ENCODE measurements around the gene MYO3B. TPM values are rescaled to one million over a fixed set of nuclear protein-coding genes. Genes with fewer than 3 reads are reported as not detected.
A peak's percentile ranks its signal among the peaks of the same experiment; 100 is the strongest.

The MYO3B gene, protein sequence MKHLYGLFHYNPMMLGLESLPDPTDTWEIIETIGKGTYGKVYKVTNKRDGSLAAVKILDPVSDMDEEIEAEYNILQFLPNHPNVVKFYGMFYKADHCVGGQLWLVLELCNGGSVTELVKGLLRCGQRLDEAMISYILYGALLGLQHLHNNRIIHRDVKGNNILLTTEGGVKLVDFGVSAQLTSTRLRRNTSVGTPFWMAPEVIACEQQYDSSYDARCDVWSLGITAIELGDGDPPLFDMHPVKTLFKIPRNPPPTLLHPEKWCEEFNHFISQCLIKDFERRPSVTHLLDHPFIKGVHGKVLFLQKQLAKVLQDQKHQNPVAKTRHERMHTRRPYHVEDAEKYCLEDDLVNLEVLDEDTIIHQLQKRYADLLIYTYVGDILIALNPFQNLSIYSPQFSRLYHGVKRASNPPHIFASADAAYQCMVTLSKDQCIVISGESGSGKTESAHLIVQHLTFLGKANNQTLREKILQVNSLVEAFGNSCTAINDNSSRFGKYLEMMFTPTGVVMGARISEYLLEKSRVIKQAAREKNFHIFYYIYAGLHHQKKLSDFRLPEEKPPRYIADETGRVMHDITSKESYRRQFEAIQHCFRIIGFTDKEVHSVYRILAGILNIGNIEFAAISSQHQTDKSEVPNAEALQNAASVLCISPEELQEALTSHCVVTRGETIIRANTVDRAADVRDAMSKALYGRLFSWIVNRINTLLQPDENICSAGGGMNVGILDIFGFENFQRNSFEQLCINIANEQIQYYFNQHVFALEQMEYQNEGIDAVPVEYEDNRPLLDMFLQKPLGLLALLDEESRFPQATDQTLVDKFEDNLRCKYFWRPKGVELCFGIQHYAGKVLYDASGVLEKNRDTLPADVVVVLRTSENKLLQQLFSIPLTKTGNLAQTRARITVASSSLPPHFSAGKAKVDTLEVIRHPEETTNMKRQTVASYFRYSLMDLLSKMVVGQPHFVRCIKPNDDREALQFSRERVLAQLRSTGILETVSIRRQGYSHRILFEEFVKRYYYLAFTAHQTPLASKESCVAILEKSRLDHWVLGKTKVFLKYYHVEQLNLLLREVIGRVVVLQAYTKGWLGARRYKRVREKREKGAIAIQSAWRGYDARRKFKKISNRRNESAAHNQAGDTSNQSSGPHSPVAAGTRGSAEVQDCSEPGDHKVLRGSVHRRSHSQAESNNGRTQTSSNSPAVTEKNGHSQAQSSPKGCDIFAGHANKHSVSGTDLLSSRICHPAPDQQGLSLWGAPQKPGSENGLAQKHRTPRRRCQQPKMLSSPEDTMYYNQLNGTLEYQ (N-terminal part only)
- 3.1 to 7.6 TPM (median 4.4 TPM) in 3 replicates for polyA plus RNA-seq
- polyA plus RNA-seq (2011; ENCODE audit: low read depth), result 1.5 TPM
- 2.9 and 4.8 TPM in 2 replicates for polyA plus RNA-seq (2011; cell fraction: cytosol; rRNA removed)
- 7.7 and 8.6 TPM in 2 replicates for polyA plus RNA-seq (2011; cell fraction: nucleus; rRNA removed)
- polyA plus RNA-seq (2012; ENCODE audit: low replicate concordance), result 2.4 and 2.5 TPM in 2 replicates
- 2.1 to 17.5 TPM (median 16.9 TPM) in 3 replicates for polyA minus RNA-seq
- 4.4 TPM for polyA minus RNA-seq (2011; cell fraction: cytosol; rRNA and poly(A)+ RNA removed)
- 15.6 and 36.9 TPM in 2 replicates for polyA minus RNA-seq (2011; cell fraction: nucleus; rRNA and poly(A)+ RNA removed)

- DNase-seq (ENCODE audit: low read depth, low spot score), result no peak
- Histone ChIP-seq H3K27ac (ENCODE audit: control insufficient read depth, insufficient read depth, low read length) (no peak within 1 kb of the TSS), H3K9me1 (ENCODE audit: control insufficient read depth, extremely low read depth, insufficient read depth, low read length) (no peaks in the 10 kb centered on the region), H3K79me2 (ENCODE audit: control insufficient read depth, insufficient read depth, low read length) (no peaks in the 10 kb centered on the region), H3K4me2 (ENCODE audit: control insufficient read depth, extremely low read depth, insufficient read depth, low read depth, low read length) (peak within 1 kb of the TSS; percentile 1), H3K27me3 (ENCODE audit: control insufficient read depth, extremely low read depth, insufficient read depth, low read length) (no peaks in the 10 kb centered on the region), H3K4me1 (ENCODE audit: control insufficient read depth, extremely low read depth, insufficient read depth, low read length) (peaks cover 23% of the 10 kb centered on the region), H2AFZ (ENCODE audit: control insufficient read depth, low read length) (no peak within 1 kb of the TSS), H3K36me3 (ENCODE audit: control insufficient read depth in 2 of 2, extremely low read depth in 1 of 2, insufficient read depth in 2 of 2, low read length in 2 of 2) (no peaks in the 10 kb centered on the region), H3K4me3 (ENCODE audit: control insufficient read depth in 2 of 3, extremely low read depth in 1 of 3, insufficient read depth in 2 of 3, low read depth in 1 of 3, low read length in 3 of 3) (no peak within 1 kb of the TSS), H4K20me1 (ENCODE audit: control insufficient read depth, extremely low read depth, insufficient read depth, low read length) (no peaks in the 10 kb centered on the region), H3K9ac (ENCODE audit: control insufficient read depth, extremely low read depth, insufficient read depth, low read length) (no peak within 1 kb of the TSS), H3K9me3 (ENCODE audit: control insufficient read depth, low read depth, low read length) (no peaks in the 10 kb centered on the region)
- dilution Hi-C loops (cut with MboI; ENCODE audit: extremely low pct_ligation_motif_present, low sequenced_read_pairs), result no loop called here
- TF ChIP-seq, protein P1, sequence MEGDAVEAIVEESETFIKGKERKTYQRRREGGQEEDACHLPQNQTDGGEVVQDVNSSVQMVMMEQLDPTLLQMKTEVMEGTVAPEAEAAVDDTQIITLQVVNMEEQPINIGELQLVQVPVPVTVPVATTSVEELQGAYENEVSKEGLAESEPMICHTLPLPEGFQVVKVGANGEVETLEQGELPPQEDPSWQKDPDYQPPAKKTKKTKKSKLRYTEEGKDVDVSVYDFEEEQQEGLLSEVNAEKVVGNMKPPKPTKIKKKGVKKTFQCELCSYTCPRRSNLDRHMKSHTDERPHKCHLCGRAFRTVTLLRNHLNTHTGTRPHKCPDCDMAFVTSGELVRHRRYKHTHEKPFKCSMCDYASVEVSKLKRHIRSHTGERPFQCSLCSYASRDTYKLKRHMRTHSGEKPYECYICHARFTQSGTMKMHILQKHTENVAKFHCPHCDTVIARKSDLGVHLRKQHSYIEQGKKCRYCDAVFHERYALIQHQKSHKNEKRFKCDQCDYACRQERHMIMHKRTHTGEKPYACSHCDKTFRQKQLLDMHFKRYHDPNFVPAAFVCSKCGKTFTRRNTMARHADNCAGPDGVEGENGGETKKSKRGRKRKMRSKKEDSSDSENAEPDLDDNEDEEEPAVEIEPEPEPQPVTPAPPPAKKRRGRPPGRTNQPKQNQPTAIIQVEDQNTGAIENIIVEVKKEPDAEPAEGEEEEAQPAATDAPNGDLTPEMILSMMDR (optimal IDR thresholded peaks at IDR 0.05 in 1 of 3, IDR thresholded peaks at IDR 0.05 in 1 of 3, conservative IDR thresholded peaks at IDR 0.05 in 1 of 3; ENCODE audit: extremely low read depth in 1 of 3, insufficient read depth in 2 of 3, low read length in 3 of 3), result no peak
- TF ChIP-seq EZH2 (IDR thresholded peaks at IDR 0.05; ENCODE audit: low read length), result no peak
- FAIRE-seq, result peak; percentile 74
These were observed at the start of gene MYO3B for GRCh38 chr2:170177950-170178781. MYO3B (plus strand) TSS chr2:170178147; CDS start chr2:170178288, 141 bp downstream.
